Endothelial cell of umbilical vein (primary cell): ENCODE data around the gene TMEM107.

Experiments used
- CTCF ChIP-seq, 2 donors: IDR thresholded peaks; 1 replicate in 1 of 2; 2 replicates in 1 of 2; pipeline ENCODE4 v1.5.1; 2011; ENCODE audit warnings: low read length in 2 of 2, mild to moderate bottlenecking in 2 of 2, moderate library complexity in 2 of 2, control low read depth in 1 of 2, inconsistent platforms in 1 of 2, low read depth in 1 of 2; ENCODE audit not compliant: insufficient read depth in 1 of 2; ENCODE audit errors: extremely low read depth in 1 of 2
- EZH2 ChIP-seq: IDR thresholded peaks from 2 replicates; pipeline ENCODE4 v1.6.1; 2012; ENCODE audit warnings: borderline replicate concordance, low read depth, mild to moderate bottlenecking, moderate library complexity, low read length, inconsistent platforms; ENCODE audit not compliant: severe bottlenecking
- POLR2AphosphoS5 ChIP-seq: IDR thresholded peaks from 2 replicates; pipeline ENCODE4 v1.6.1; 2012; ENCODE audit warnings: low read depth, mild to moderate bottlenecking, control low read depth, low read length, moderate library complexity; ENCODE audit not compliant: insufficient read depth

- TF ChIP-seq CTCF (IDR thresholded peaks at IDR 0.05; ENCODE audit: extremely low read depth in 1 of 2, insufficient read depth in 1 of 2, low read depth in 1 of 2, low read length in 2 of 2) (no peak), POLR2AphosphoS5 (no peak), EZH2 (no peak)
Observed at GRCh38 chr17:8125154-8125946, 50.8 kb downstream of the TMEM107 start.
